GM12878 (cell line): ENCODE measurements around the gene RETN. TPM values are rescaled to one million over a fixed set of nuclear protein-coding genes. Genes with fewer than 3 reads are reported as not detected.

ENCODE experiments used
- ATAC-seq: fragments of 200-7000 bp; cut with Tn5 transposase; 3 replicates; pipeline ENCODE4 v1.9.1; 2020; ENCODE audit warnings: mild to moderate bottlenecking, moderate library complexity
- BruUV-seq: library from RNA; stranded (reverse); fragments of 400-500 nt; replicated peaks from 2 replicates; lab custom pipeline; 2021; lab: Mats Ljungman, UMichigan
- CTCF ChIA-PET: fragments of 300-600 bp; sonication (Branson Sonifier 250); formaldehyde crosslinking; extraction: SDS; loops from one replicate; lab custom pipeline; 2021; ENCODE audit warnings: inconsistent platforms; lab: Yijun Ruan, JAX
- POLR2A ChIA-PET: fragments of 350-600 bp; formaldehyde crosslinking; extraction: SDS; loops from one replicate; lab custom pipeline; 2021; ENCODE audit warnings: inconsistent platforms; lab: Charles Lee
- RAD21 ChIA-PET: fragments of 300-600 bp; sonication (Branson Sonifier 250); formaldehyde crosslinking; loops from one replicate; lab custom pipeline; 2023; ENCODE audit warnings: antibody characterized with exemption; ENCODE audit not compliant: unreplicated experiment; lab: Charles Lee
- SMC1A ChIA-PET: fragments of 300-600 bp; sonication (Branson Sonifier 250); formaldehyde crosslinking; loops from one replicate; lab custom pipeline; 2023; ENCODE audit not compliant: unreplicated experiment, uncharacterized antibody; lab: Charles Lee
- DNase-seq: peaks from one replicate; pipeline ENCODE4 v3.0.0-alpha.2; 2011; ENCODE audit warnings: low read depth, low spot score
- FAIRE-seq: peaks from 3 replicates; lab custom pipeline; 2011; peaks lifted over from hg19 to GRCh38; lab: Jason Lieb, UNC
- H2AFZ ChIP-seq: 2 replicates; pipeline ENCODE4 v1.6.0; 2011; ENCODE audit warnings: low read depth, low read length, control low read depth; ENCODE audit not compliant: control insufficient read depth
- H3K27ac ChIP-seq: 2 replicates; pipeline ENCODE4 v1.5.1; 2011; ENCODE audit warnings: control low read depth; ENCODE audit not compliant: control insufficient read depth, insufficient read depth
- H3K27me3 ChIP-seq, 2 experiments: replicated peaks in 1 of 2; 2 replicates each; pipeline versions ENCODE4 v1.6.0 to v1.6.1; 2011; ENCODE audit warnings: low read length in 1 of 2; ENCODE audit not compliant: control insufficient read depth in 2 of 2, insufficient read depth in 2 of 2
- H3K36me3 ChIP-seq, 2 experiments: 2 replicates each; pipeline ENCODE4 v1.5.1; 2011; ENCODE audit warnings: low read length in 1 of 2; ENCODE audit not compliant: control insufficient read depth in 2 of 2, insufficient read depth in 2 of 2
- H3K4me1 ChIP-seq: 2 replicates; pipeline ENCODE4 v1.6.1; 2011; ENCODE audit warnings: mild to moderate bottlenecking, low read length, moderate library complexity, mixed read lengths; ENCODE audit not compliant: control insufficient read depth, insufficient read depth
- H3K4me2 ChIP-seq: 2 replicates; pipeline ENCODE4 v1.6.0; 2011; ENCODE audit warnings: control low read depth; ENCODE audit not compliant: control insufficient read depth, insufficient read depth
- H3K4me3 ChIP-seq: fragments of 200-600 bp; sonication (generic); 2 replicates; pipeline ENCODE4 v1.5.1; 2016
- H3K79me2 ChIP-seq: 2 replicates; pipeline ENCODE4 v1.6.0; 2011; ENCODE audit warnings: low read length; ENCODE audit not compliant: control insufficient read depth, insufficient read depth
- H3K9ac ChIP-seq: 2 replicates; pipeline ENCODE4 v1.8.0; 2011; ENCODE audit warnings: low read length, control low read depth, mixed read lengths; ENCODE audit not compliant: control insufficient read depth, insufficient read depth
- H3K9me3 ChIP-seq: replicated peaks from 3 replicates; pipeline ENCODE4 v1.5.1; 2011; ENCODE audit warnings: mild to moderate bottlenecking, low read length; ENCODE audit not compliant: control insufficient read depth, insufficient read depth
- H4K20me1 ChIP-seq: 2 replicates; pipeline ENCODE4 v1.6.0; 2011; ENCODE audit not compliant: control insufficient read depth, insufficient read depth
- GATAD2B ChIP-seq: fragments of 450-650 bp; conservative IDR thresholded peaks from 2 replicates; pipeline ENCODE4 v1.6.1; 2017; ENCODE audit warnings: low read depth, mild to moderate bottlenecking, moderate library complexity
- HCFC1 ChIP-seq: fragments of 150-350 bp; IDR thresholded peaks from 2 replicates; pipeline ENCODE4 v1.6.1; 2014; ENCODE audit warnings: low read length
- LARP7 ChIP-seq: fragments of 450-650 bp; IDR thresholded peaks from 2 replicates; pipeline ENCODE4 v1.6.1; 2017; ENCODE audit warnings: mild to moderate bottlenecking
- MTA2 ChIP-seq: fragments of 450-650 bp; IDR thresholded peaks from 2 replicates; pipeline ENCODE4 v1.6.1; 2016; ENCODE audit warnings: low read depth, mild to moderate bottlenecking, moderate library complexity
- NR2C1 ChIP-seq: fragments of 450-650 bp; IDR thresholded peaks from 2 replicates; pipeline ENCODE4 v1.6.1; 2017; ENCODE audit warnings: antibody characterized with exemption, mild to moderate bottlenecking, moderate library complexity
- PAX5 ChIP-seq: IDR thresholded peaks from 2 replicates; pipeline ENCODE4 v1.6.1; 2011; ENCODE audit warnings: low read depth, low read length, borderline replicate concordance
- PML ChIP-seq: IDR thresholded peaks from 2 replicates; pipeline ENCODE4 v1.6.1; 2012; ENCODE audit warnings: low read length, inconsistent platforms
- SUZ12 ChIP-seq: fragments of 200-600 bp; sonication (generic); IDR thresholded peaks from one replicate; pipeline ENCODE4 v1.6.1; 2018; ENCODE audit warnings: antibody characterized with exemption, mild to moderate bottlenecking; ENCODE audit not compliant: unreplicated experiment
- TCF12 ChIP-seq: IDR thresholded peaks from 2 replicates; pipeline ENCODE4 v1.6.1; 2011; ENCODE audit warnings: low read depth, mild to moderate bottlenecking, low read length
- TCF3 ChIP-seq: IDR thresholded peaks from 2 replicates; pipeline ENCODE4 v1.6.1; 2012; ENCODE audit warnings: low read depth, mild to moderate bottlenecking, low read length, borderline replicate concordance; ENCODE audit not compliant: insufficient read depth
- WGBS: methylation state at CpG from one replicate; pipeline ENCODE4 v1.1.6; 2016; ENCODE audit warnings: low lambda C conversion rate; ENCODE audit not compliant: insufficient replicate concordance, insufficient coverage; ENCODE audit errors: missing lambda C conversion rate; 5-methylcytosine and 5-hydroxymethylcytosine counted together
- in situ Hi-C: fragments of 300-500 bp; cut with MboI; formaldehyde crosslinking; loops from 9 replicates; pipeline ENCODE4 v1.14.3; 2018; ENCODE audit warnings: mixed read lengths
- intact Hi-C: fragments of 100-400 bp; cut with micrococcal nuclease; formaldehyde crosslinking; loops from one replicate; pipeline ENCODE4 v1.14.2; 2022; ENCODE audit not compliant: unreplicated experiment
- polyA plus RNA-seq, 11 experiments: library from polyadenylated mRNA; depleted of rRNA in 4 of 11; unstranded in 6 of 11; stranded (reverse) in 5 of 11; fragments of >200 nt; fragmentation: Nextera tagmentation in 4 of 11; fragmentation: Illumina TruSeq in 1 of 11; extraction: Ambion mirVana in 4 of 11; extraction: Trizol in 1 of 11; gene quantifications; 1 replicate in 1 of 11; 2 replicates in 10 of 11; pipeline versions ENCODE4 v1.2.1 to v1.2.3, GENCODE V29; 2011 to 2016; ENCODE audit warnings: inconsistent platforms in 2 of 11, missing spikeins in 2 of 11, low read depth in 1 of 11
- total RNA-seq, 4 experiments: library from RNA; depleted of rRNA in 3 of 4; stranded (reverse); fragments of >200 nt in 3 of 4; fragmentation: Illumina TruSeq in 1 of 4; extraction: Trizol in 1 of 4; gene quantifications; 2 replicates each; pipeline versions ENCODE4 v1.2.1 to v1.2.3, GENCODE V29; 2013 to 2021
- TF ChIP-seq, protein P1 (sequence below): IDR thresholded peaks from 2 replicates; pipeline ENCODE4 v1.6.1; 2011; ENCODE audit warnings: low read depth, low read length, improper control_type of control experiment, borderline replicate concordance
- TF ChIP-seq, protein P2 (sequence below): fragments of 450-650 bp; IDR thresholded peaks from 2 replicates; pipeline ENCODE4 v1.6.1; 2017; ENCODE audit warnings: mild to moderate bottlenecking, moderate library complexity

Gene RETN
- total and polyA plus RNA-seq, 10 of the 15 experiments (the other 5 are each of a cell fraction or from before 2014, with no cell fraction given), result 0.26 TPM; not detected in 9

DNA sequence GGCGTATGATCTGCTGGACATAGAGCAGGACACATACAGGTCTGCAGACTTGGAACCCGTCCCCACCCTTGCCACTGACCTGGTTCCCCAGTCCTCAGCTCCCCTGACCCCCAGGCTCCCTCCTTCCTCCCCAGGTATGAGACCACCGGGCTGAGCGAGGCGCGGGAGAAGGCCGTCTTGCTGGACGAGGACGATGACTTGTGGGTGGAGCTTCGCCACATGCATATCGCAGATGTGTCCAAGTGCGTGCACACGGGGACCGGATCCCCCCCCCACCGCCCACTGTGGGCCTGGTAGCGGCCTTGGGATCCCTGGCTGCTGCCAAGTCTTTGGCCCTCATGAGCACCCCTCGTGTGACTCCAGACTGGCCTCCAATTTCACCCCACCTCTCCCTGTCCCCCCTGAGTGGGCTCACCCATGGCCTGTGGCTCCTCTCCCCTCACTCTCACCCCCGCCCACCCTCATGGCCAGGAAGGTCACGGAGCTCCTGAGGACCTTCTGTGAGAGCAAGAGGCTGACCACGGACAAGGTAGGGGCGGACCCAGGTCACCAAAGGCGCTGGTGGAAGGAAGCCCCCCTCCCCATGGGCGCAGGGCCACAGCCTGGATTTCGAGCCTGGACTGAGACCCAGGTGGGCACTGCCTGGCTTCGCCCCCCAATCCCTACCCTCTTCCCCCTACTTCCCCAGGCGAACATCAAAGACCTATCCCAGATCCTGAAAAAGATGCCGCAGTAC is 26.4 kb upstream of the RETN start:
- Histone ChIP-seq H3K9ac (no peak overlapping the region), H3K4me3 (no peak overlapping the region), H3K9me3 (no peaks in the 10 kb centered on the region; the same call in 2 of the 3 replicates), H3K4me1 (peaks cover 6% of the 10 kb centered on the region; the same call in 1 of the 2 replicates), H4K20me1 (no peaks in the 10 kb centered on the region), H2AFZ (no peak overlapping the region), H3K36me3 (peaks cover 0 to 7% of the 10 kb centered on the region in 2 experiments; a peak in 3 of 4 replicates), H3K27me3 (no peaks in the 10 kb centered on the region), H3K4me2 (no peak overlapping the region), H3K79me2 (peaks cover 10% of the 10 kb centered on the region), H3K27ac (no peak overlapping the region)
- RAD21 ChIA-PET, result no interaction called here
- SMC1A ChIA-PET, result no interaction called here
- 87% methylated on average over 19 of the region's 27 CpGs for WGBS
- CTCF ChIA-PET, result interaction anchor here (0.7 to 1.2 kb wide), 2 partner anchors 13 to 74 kb away, joined by 3 read pairs; partner anchors contain the start of gene PET100
- no peak for FAIRE-seq
- TF ChIP-seq PAX5, result no peak
- no peak for TF ChIP-seq NR2C1
- TF ChIP-seq TCF3, result no peak
- TF ChIP-seq, protein P1, sequence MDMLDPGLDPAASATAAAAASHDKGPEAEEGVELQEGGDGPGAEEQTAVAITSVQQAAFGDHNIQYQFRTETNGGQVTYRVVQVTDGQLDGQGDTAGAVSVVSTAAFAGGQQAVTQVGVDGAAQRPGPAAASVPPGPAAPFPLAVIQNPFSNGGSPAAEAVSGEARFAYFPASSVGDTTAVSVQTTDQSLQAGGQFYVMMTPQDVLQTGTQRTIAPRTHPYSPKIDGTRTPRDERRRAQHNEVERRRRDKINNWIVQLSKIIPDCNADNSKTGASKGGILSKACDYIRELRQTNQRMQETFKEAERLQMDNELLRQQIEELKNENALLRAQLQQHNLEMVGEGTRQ, result no peak
- no peak for TF ChIP-seq PML
- TF ChIP-seq MTA2, result no peak
- no peak for TF ChIP-seq HCFC1
- TF ChIP-seq, protein P2, sequence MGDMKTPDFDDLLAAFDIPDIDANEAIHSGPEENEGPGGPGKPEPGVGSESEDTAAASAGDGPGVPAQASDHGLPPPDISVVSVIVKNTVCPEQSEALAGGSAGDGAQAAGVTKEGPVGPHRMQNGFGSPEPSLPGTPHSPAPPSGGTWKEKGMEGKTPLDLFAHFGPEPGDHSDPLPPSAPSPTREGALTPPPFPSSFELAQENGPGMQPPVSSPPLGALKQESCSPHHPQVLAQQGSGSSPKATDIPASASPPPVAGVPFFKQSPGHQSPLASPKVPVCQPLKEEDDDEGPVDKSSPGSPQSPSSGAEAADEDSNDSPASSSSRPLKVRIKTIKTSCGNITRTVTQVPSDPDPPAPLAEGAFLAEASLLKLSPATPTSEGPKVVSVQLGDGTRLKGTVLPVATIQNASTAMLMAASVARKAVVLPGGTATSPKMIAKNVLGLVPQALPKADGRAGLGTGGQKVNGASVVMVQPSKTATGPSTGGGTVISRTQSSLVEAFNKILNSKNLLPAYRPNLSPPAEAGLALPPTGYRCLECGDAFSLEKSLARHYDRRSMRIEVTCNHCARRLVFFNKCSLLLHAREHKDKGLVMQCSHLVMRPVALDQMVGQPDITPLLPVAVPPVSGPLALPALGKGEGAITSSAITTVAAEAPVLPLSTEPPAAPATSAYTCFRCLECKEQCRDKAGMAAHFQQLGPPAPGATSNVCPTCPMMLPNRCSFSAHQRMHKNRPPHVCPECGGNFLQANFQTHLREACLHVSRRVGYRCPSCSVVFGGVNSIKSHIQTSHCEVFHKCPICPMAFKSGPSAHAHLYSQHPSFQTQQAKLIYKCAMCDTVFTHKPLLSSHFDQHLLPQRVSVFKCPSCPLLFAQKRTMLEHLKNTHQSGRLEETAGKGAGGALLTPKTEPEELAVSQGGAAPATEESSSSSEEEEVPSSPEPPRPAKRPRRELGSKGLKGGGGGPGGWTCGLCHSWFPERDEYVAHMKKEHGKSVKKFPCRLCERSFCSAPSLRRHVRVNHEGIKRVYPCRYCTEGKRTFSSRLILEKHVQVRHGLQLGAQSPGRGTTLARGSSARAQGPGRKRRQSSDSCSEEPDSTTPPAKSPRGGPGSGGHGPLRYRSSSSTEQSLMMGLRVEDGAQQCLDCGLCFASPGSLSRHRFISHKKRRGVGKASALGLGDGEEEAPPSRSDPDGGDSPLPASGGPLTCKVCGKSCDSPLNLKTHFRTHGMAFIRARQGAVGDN, result no peak
- no peak for TF ChIP-seq GATAD2B
- TF ChIP-seq TCF12, result no peak
- no peak for TF ChIP-seq SUZ12
- no peak for TF ChIP-seq LARP7
- POLR2A ChIA-PET, result no interaction called here
- no peak for ATAC-seq
- no TSS peak for BruUV-seq
- DNase-seq, result no peak
- in situ Hi-C loops (no loop called here), intact Hi-C loops (no loop called here)
